MM.1S (cell line): ENCODE results near the gene TMTC2.

Source experiments
- EZH2 ChIP-seq: fragments of 300-600 bp; sonication (generic); optimal IDR thresholded peaks from 2 replicates; pipeline ENCODE3; 2017; ENCODE audit warnings: low read depth, mild to moderate bottlenecking, antibody characterized with exemption, low read length, mixed read lengths
- EZH2phosphoT487 ChIP-seq: fragments of 300-600 bp; sonication (generic); IDR thresholded peaks from 2 replicates; pipeline ENCODE4 v1.6.1; 2018; ENCODE audit warnings: antibody characterized with exemption, low read length
- TF ChIP-seq, protein P1 (sequence below): fragments of 300-600 bp; sonication (generic); IDR thresholded peaks from 2 replicates; pipeline ENCODE4 v1.5.1; 2016; ENCODE audit warnings: antibody characterized with exemption, low read length, mixed read lengths

DNA sequence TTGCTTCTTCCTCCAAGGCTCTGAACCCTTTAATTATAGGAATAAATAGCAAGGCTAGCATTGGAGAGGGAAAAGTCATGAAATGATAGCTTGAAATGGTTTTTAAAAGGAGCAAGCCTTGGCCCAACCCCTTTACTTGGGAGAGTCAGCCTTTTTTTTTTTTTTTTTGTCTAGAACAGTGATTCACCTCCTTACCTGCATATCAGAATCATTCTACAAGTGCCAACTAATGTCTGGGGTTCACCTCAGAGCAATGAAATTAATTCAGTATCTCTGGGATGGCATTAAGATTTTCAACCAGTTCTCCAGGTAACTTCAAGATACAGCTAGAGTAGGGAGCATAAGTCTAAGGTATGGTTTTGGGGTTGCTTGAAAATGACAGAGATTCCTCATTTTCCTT lies 41.3 kb upstream of the TMTC2 start:
- TF ChIP-seq, protein P1, sequence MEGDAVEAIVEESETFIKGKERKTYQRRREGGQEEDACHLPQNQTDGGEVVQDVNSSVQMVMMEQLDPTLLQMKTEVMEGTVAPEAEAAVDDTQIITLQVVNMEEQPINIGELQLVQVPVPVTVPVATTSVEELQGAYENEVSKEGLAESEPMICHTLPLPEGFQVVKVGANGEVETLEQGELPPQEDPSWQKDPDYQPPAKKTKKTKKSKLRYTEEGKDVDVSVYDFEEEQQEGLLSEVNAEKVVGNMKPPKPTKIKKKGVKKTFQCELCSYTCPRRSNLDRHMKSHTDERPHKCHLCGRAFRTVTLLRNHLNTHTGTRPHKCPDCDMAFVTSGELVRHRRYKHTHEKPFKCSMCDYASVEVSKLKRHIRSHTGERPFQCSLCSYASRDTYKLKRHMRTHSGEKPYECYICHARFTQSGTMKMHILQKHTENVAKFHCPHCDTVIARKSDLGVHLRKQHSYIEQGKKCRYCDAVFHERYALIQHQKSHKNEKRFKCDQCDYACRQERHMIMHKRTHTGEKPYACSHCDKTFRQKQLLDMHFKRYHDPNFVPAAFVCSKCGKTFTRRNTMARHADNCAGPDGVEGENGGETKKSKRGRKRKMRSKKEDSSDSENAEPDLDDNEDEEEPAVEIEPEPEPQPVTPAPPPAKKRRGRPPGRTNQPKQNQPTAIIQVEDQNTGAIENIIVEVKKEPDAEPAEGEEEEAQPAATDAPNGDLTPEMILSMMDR = no peak
- TF ChIP-seq EZH2 = no peak
- no peak for TF ChIP-seq EZH2phosphoT487
